Measurements from ENCODE around the gene OR2A5.
"Not testable (repeated sequence)": the region's sequence is repeated elsewhere in the genome, so short reads cannot be mapped to it uniquely, and the experiment has no call there.

OR2A5 gene, protein sequence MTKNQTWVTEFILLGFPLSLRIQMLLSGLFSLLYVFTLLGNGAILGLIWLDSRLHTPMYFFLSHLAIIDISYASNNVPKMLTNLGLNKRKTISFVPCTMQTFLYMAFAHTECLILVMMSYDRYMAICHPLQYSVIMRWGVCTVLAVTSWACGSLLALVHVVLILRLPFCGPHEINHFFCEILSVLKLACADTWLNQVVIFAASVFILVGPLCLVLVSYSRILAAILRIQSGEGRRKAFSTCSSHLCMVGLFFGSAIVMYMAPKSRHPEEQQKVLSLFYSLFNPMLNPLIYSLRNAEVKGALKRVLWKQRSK

DNA sequence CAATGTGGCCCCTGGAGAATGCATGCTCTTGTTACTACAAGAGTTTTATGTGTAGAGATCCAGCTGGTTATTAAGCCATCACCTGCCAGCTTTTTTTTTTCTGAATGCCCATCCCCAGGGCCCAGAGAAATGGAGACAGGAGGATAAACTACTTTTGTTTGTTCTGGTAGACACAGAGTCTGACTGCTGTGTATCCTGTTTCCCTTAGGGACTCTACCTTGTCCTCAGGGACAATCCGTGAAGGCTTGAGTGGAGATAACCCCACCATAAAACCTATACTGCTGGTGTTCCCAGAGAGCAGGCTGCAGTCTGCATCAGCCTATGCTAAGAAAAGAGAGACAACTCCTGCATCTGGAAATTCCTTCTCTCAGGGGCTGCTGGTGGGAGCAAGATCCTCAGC, at the start of gene OR2A5:
Gene OR2A5 (plus strand): TSS at position 301 of the 400 bp plus-strand sequence. CDS start 1,454 bp downstream, outside the sequence.
- DNase-seq (ENCODE audit: low read depth in 3 of 3) = no peak

- DNase-seq (ENCODE audit: low read depth in 3 of 3) = no peak
Measured at GRCh38 chr7:144000020-144000419, 48.7 kb upstream of the OR2A5 start, which contains the start of gene OR6B1. Gene OR6B1 (plus strand): TSS chr7:144000320. CDS start chr7:144003997, 3,677 bp downstream.

DNA sequence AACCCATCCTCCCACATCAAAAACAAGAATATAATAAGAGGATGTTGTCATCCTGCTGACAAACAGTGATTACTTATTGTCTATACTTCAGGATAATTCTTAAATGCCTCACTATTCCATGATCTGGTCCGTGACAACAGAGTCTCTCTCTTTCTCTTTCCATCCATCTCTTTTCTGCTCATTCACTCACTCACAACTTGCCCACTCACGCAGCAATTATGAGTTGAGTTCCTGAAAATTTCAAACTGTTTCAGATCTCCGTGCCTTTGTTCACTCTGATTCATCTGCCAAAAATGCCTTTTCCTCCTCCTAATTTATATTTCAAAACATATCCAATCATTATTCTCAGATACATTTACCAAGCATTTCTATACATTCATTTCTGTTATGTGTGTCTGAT, 47.2 kb upstream of the OR2A5 start:
- no peak for DNase-seq (ENCODE audit: low read depth in 3 of 3)

DNA sequence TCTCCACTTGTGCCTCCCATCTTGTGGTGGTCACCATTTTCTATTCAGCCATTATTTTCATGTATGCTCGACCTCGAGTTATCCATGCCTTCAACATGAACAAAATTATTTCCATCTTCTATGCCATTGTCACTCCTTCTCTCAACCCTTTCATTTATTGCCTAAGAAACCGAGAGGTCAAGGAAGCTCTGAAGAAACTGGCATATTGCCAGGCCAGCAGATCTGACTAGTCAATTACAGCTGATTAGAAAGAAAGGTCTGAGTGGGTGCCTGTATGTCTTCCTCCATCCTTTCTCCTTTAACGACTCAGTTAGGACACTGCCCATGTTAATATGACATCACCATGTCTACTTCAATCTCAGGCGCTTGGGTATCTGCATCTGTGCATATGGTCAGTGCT, 44.0 kb upstream of the OR2A5 start:
- DNase-seq (ENCODE audit: low read depth in 3 of 3) = no peak

DNA sequence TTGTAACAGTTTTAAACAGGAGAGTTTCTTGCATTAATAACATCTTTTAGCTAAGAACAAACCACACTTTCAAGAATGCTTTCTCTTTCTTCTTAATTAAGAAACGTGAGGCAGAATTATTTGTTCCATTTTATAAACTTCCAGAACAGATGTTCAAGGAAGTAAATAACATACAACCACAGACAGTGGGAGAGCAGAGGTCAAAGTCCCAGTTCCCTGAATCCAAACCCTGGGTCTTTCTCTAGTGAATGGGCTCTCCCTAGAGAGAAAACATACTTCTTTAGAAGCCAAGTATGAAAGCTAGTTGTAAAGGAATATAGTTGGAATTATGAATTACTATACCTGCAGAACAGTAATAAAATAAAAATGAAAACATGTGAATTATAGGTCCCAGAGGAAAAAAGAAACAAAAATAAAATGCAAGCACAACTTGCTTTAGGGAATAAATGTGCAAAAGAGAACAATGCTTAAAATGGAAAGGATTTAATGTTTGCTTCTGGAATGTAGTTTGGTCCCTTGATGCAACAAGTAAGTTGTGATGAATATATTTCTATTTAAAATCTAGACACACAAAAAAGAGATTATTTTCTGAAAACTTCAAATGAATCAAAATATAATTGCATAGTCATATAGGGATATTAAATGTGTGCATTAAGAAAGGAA, 42.6 kb upstream of the OR2A5 start:
- no peak for DNase-seq (ENCODE audit: low read depth in 3 of 3)

DNA sequence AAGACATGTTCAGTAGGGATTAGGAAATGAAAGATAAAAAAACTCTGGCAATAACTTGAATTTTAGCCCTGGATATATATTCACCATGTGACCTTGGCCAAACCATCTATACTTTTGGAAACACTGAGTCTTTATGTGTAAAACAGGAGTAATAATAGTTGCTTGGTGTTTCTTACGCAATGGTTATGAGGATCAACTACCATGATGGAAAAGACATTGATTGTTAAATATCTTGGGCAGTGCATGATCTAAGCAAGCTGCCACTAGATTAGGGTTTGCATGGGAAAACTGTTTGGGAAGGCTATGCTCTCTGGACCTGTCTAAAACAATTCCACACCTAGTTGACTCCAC, 42.1 kb upstream of the OR2A5 start:
- DNase-seq (ENCODE audit: low read depth in 3 of 3) = no peak

DNA sequence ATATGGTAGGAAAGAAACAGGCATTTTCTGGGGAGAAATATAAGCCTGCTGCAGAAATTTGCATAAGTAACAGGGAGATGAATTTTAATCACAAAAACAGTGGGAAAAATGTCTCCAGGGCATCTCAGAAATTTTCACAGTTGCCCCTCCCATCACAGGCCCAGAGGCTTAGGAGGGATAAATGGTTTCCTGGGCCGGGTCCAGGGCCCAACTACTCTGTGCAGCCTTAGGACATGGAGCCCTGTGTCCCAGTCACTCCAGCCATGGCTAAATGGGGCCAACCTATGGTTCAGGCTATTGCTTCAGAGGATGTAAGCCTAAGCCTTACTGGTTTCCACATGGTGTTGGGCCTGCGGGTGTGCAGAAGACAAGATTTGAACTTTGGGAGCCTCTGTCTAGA, 39.4 kb upstream of the OR2A5 start:
- no peak for DNase-seq (ENCODE audit: low read depth in 3 of 3)

- DNase-seq (ENCODE audit: low read depth in 3 of 3) = not testable (repeated sequence)
Measured at GRCh38 chr7:144010061-144010460, 38.7 kb upstream of the OR2A5 start.

- not testable (repeated sequence) for DNase-seq (ENCODE audit: low read depth in 3 of 3)
Measured at GRCh38 chr7:144010821-144011220, 37.9 kb upstream of the OR2A5 start.

DNA sequence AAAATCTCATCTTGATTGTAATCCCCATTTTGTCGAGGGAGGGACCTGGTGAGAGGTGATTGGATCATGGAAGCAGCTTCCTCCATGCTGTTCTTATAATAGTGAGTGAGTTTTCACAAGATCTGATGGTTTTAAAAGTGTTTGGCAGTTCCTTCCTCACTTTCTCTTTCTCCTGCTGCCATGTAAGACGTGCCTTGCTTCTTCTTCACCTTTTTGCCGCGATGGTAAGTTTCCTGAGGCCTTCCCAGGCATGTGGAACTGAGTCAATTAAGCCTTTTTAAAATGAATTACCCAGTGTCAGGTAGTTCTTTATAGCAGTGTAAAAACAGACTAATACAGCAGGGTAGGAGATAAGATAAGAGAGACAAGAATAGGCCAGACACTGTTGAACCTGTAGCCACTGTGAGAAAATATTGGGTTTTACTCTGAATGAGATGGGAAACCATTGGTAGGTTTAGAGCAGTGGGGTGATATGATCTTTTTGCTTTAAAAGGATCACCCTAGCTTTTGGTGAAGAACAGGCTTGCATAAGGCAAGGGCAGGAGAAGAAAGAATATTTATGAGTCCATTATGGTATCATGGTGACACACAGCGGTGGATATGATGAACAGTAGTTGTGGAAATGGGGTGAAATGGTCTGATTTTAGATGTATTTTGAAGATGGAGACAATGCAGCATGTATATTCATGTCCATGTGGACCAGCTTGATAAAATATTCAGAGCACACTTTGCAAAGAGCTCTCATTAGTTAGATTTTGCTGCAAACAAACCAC, 37.1 kb upstream of the OR2A5 start:
- no peak for DNase-seq (ENCODE audit: low read depth in 3 of 3)

GRCh38 chr7:144018065-144018464, 30.7 kb upstream of the OR2A5 start:
- DNase-seq (ENCODE audit: low read depth in 3 of 3) = no peak

DNA sequence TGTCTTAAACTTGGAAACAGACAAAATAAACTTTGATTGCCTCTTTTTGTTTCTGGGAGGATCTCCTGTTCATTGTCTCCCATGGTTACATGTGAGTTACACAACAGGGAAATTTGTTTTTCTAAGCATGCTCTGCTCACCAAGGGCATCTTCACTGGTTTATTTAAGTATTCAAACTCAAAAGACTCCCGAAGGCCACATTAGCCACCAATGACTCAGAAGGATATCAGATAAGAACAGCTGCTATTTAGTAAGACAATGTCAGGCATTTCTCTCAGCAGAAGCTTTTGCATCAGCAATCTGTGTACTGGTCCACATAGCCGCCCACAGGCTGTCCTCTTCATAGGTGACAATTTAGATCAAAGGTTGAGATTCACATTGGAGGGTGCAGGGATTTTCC, 29.3 kb upstream of the OR2A5 start:
- DNase-seq (ENCODE audit: low read depth in 3 of 3) = no peak

- DNase-seq (ENCODE audit: low read depth in 3 of 3) = no peak
Measured at GRCh38 chr7:144020340-144020739, 28.4 kb upstream of the OR2A5 start.

- no peak for DNase-seq (ENCODE audit: low read depth in 3 of 3)
Measured at GRCh38 chr7:144022169-144022568, 26.6 kb upstream of the OR2A5 start.

DNA sequence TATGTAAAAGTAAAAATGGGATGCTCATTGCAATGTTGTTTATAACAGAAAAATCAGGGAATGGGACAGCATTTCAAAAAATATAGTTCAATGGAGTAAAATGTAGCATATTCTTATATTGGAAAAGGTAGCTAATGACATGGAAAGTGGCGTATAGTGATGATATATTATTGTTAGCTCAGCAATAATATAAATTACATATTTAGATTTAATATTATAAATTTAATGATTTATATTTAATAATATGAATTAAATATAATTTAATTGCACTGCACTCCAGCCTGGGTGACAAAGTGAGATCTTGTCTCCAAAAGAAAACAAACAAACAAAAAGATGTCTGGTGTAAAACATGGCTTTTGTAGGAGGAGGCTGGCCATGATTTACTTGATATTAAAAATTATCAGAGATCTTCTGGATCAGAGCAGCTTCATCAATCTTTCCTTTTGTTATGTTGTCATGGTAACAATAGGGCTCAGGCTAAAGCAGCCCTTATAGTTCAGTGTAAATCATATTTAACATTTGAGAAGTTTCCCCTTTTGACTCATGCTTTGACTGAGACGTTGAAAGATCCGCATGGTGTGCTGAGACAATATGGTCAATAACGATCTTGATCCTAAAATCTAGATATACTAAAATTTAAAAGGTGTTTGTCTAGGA, 25.4 kb upstream of the OR2A5 start:
- no peak for DNase-seq (ENCODE audit: low read depth in 3 of 3)

DNA sequence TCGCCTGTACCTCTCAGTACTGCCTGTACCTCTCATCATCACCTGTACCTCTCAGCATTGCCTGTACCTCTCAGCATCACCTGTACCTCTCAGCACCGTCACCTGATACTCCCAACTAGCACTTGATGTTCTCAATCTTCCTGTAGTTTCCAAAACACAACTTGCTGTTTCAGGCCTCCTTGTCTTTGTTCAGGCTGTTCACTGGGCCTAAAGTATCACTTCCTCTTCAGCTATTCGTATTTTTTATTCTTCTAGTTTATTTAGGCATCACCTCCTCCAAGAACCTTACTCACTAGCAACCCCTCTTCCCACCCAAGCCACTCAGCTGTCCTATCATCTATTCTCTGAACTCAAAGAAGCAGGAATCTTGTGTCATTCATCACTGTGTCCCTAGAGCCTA, 24.5 kb upstream of the OR2A5 start:
- no peak for DNase-seq (ENCODE audit: low read depth in 3 of 3)

DNA sequence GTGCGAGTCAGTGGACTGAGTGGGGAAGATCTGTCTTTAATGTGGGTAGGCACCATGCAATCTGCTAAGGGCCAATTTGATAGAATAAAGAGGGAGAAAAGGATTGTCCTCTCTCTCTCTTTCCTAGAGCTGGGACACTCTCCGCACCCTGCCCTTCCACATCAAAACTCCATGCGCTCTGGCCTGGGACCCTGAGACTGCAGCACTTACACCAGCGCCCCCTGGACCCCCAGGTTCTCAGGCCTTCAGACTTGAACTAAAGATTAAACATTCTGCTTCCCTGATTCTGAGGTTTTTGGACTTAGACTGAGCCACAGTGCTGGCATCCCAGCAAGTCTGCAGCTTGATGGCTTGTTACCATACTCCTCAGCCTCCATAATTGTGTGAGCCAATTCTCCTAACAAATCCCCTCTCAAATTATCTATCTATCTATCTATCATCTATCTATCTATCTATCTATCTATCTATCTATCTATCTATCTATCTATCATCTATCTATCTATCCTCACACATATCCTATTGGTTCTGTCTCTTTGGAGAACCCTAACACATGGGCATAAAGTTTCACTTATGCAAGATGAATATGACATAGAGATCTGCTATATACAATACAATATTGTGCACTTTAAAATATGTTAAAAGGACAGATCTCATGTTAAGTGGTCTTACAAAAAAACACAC, 22.4 kb upstream of the OR2A5 start:
- DNase-seq (ENCODE audit: low read depth in 3 of 3) = no peak

- DNase-seq (ENCODE audit: low read depth in 3 of 3) = no peak
Measured at GRCh38 chr7:144027070-144027469, 21.7 kb upstream of the OR2A5 start.

- no peak for DNase-seq (ENCODE audit: low read depth in 3 of 3)
Measured at GRCh38 chr7:144027974-144028373, 20.8 kb upstream of the OR2A5 start.

- no peak for DNase-seq (ENCODE audit: low read depth in 3 of 3)
Measured at GRCh38 chr7:144028547-144028946, 20.2 kb upstream of the OR2A5 start.

GRCh38 chr7:144032516-144032915, 16.2 kb upstream of the OR2A5 start:
- DNase-seq (ENCODE audit: low read depth in 3 of 3) = no peak
